8988T (cell line): ENCODE results near the gene PRX.
"Not testable (repeated sequence)": the region's sequence is repeated elsewhere in the genome, so short reads cannot be mapped to it uniquely, and the experiment has no call there.

ENCODE experiments used
- DNase-seq: peaks from one replicate; pipeline ENCODE4 v3.0.0; 2011

The PRX gene

DNA sequence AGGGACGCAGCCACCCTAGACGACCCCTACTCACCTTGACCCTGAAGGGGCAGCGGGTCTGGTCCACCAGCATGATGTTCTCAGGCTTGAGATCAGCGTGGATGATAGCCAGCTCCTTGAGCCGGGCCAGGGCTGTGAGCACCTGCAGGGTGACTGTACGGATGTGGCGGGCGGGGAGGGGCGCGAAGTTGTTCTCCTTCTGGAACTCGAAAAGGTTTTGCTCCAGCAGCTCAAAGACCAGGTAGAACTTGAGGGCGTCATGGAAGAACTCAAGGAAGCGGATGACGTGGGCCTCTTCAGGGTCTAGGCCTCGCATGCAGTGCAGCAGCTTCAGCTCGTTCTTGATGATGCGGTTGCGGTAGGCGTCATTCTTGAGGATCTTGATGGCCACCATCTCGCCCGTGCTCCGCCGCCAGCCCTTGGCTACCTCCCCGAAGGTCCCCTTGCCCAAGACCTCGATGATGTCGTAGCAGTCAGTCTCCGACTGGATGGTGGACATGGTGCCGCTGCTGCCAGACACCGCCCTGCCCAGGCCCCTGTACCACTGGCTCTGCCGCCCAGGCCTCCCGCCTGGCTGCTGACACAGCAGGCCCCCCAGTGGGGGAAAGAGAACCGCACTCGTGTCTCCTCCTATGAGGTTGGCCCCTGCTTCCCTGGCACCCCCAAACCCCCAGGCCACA lies 23.6 kb downstream of the PRX start:
- no peak for DNase-seq

- DNase-seq = no peak
Observed at GRCh38 chr19:40388481-40388880, 24.7 kb downstream of the PRX start.

- no peak for DNase-seq
Observed at GRCh38 chr19:40387155-40387554, 26.0 kb downstream of the PRX start.

GRCh38 chr19:40383668-40384248 lies 29.4 kb downstream of the PRX start:
- DNase-seq = no peak

GRCh38 chr19:40381321-40381720 lies 31.9 kb downstream of the PRX start:
- DNase-seq = no peak

DNA sequence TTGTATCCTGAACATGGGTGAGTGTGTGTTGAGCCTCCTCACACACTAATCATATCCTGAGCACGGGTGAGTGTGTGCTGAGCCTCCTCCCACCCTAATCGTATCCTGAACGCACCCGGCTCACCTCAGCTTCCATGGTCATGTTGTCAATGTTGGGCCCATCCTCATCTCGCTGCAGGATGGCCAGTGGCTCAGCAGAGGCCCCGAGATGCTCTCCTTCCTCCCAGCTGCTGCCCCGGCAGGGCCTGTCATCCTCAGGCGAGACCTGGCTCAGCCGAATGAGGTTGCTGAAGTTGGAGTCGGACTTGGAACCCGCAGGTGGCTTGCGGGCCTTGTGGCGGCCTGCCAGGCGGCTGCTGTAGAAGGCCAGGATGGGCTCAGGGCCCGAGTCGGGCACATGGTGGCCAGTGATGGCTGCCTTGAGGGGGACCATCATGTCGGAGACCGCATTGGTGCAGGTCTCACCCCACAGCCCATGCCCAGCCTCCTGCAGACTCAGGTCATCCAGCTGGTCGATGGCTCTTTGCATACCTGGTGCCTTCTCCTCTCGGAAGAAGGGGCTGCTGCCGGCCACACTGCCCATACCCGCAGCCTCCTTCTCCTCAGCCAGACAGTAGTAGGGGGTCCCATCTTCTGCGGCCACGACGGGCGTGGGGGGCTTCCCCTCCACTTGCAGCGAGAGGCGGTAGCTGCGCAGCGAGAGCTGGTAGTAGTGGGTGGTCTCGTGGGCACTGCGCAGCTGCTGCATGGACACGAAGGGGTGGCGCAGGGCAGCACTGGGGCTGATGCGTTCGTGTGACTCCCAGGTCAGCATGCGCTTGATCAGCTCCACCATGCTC lies 32.8 kb downstream of the PRX start:
- no peak for DNase-seq

GRCh38 chr19:40379446-40380198 lies 33.6 kb downstream of the PRX start:
- no peak for DNase-seq

GRCh38 chr19:40378509-40378908 lies 34.7 kb downstream of the PRX start:
- DNase-seq = no peak

DNA sequence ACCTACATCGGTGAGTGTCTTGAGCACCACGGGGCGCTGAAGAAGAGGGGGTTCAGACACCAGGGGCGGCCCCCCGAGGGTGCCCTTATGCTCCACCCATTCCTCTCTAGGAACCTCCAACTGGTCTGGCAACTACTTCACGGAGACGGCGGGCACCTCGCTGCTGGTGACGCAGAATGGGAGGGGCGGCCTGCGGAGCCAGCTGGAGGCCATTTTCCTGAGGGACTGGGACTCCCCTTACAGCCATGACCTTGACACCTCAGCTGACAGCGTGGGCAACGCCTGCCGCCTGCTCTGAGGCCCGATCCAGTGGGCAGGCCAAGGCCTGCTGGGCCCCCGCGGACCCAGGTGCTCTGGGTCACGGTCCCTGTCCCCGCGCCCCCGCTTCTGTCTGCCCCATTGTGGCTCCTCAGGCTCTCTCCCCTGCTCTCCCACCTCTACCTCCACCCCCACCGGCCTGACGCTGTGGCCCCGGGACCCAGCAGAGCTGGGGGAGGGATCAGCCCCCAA lies 35.2 kb downstream of the PRX start:
- no peak for DNase-seq

DNA sequence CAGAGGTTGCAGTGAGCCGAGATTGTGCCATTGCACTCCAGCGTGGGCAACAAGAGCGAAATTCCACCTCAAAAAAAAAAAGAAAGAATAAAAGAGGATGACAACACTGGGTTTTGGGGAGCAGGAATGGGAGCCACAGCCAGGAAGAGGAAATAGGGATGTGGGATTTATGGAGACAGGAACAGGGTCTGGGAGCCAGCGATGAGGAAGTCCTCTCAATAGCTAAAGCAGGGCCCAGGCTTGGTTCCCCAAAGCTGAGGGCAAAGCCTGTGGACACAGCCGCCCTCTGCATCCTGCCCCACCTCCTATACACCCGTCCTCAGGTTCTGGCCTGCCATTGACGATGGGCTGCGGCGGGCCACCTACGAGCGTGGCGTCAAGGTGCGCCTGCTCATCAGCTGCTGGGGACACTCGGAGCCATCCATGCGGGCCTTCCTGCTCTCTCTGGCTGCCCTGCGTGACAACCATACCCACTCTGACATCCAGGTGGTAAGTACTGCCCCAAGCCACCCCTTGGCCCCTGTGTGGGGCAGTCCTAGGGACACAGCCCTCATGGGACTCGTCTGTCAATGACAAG lies 36.8 kb downstream of the PRX start:
- no peak for DNase-seq

DNA sequence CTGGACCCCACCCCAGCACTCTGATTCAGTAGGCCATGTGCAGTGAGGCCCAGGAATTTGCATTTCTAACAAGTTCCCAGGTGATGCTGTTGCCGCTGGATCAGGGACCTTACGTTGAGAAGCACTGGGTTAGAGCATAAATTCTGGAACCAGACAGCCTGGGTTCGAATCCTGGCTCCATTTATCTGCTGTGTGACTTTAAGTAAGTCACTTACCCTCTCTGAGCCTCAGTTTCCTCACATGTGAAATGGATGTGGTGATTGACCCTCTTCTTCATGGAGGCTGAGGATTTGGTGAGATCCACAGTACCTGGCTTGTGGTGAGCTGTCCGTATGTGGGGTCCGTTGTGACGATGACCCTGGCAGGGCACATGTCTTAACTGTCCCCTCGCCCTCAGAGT lies 39.1 kb downstream of the PRX start:
- DNase-seq = no peak

DNA sequence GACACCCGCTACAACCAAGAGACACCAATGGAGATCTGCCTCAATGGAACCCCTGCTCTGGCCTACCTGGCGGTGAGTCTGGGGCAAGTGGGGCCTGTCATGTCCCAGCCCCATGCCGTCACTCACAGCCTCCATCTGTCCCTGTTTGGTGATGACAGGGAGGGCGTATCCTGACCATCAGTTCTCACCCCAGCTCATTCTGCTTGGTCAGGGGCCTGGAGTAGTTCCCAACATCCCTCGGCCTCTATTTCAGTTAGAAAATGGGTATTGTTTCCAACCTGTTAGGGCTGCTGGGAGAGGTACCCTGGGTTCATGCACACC lies 41.4 kb downstream of the PRX start:
- no peak for DNase-seq

- DNase-seq = no peak
Observed at GRCh38 chr19:40370997-40371801, 42.0 kb downstream of the PRX start.

- not testable (repeated sequence) for DNase-seq
Observed at GRCh38 chr19:40370253-40370652, 42.9 kb downstream of the PRX start.

GRCh38 chr19:40369797-40370196 lies 43.4 kb downstream of the PRX start:
- no peak for DNase-seq

- no peak for DNase-seq
Observed at GRCh38 chr19:40367577-40368434, 45.4 kb downstream of the PRX start.

DNA sequence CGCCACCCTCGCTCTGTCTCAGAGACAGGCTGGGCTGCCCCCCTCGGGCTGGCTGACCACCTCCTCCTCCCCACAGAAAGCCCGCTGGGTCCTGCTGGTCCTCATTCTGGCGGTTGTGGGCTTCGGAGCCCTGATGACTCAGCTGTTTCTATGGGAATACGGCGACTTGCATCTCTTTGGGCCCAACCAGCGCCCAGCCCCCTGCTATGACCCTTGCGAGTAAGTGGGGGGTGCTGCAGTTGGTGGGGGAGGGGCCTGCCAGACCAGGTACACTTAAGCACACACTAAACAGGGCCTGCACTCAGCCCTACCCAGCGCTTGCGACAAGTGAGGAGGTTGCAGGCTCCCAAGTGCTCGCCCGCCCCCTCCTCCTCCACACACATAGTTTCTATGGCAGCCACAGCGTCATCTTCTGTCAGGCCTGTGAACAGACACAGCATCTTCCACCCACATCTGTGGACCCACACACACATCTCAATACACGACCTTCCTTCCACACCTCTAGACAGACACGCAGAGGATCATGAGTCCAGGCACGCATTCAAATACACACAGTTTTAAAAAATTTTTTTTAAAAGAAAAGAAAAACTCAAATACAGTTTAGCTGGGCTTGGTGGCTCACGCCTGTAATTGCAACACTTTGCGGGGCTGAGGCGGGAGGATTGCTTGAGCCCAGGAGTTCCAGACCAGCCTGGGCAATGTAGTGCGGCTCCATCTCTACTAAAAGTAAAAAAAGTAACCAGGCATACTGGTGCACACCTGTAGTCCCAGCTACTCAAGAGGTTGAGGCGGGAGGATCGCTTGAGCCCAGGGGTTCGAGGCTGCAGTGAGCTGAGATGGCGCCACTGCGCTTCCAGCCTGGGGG lies 46.2 kb downstream of the PRX start:
- DNase-seq = no peak

- no peak for DNase-seq
Observed at GRCh38 chr19:40365613-40366401, 47.4 kb downstream of the PRX start.

DNA sequence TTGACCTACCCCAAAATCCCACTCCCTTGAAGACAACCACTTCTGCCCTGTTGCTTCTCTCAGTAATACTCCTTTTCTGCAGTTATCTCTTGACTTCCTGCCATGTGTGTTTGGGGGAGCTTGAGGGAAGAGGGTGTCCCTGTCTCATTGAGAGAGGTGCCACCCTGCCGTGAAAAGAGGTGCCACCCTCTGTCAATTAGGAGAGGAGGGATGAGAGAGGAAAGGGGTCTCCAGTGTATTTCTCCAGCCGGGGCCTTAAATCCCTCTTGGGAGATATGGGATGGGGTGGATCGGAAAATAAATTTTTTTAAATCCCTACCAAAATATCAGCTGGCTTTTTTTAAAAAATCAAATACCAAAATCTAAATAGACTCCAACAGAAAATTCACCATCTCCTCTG lies 48.2 kb downstream of the PRX start:
- DNase-seq = no peak
